B cell (primary cell): Measurements from ENCODE around the gene CIITA. TPM values are rescaled to one million over a fixed set of nuclear protein-coding genes. Genes with fewer than 3 reads are reported as not detected.

ENCODE experiments used
- ATAC-seq: fragments of 200-7000 bp; cut with Tn5 transposase; one replicate; pipeline ENCODE4 v1.10.0; 2021; ENCODE audit warnings: low read depth, mild to moderate bottlenecking, moderate number of reproducible peaks, moderate library complexity
- CTCF ChIA-PET: fragments of 350-600 bp; sonication (Branson Sonifier 250); formaldehyde crosslinking; loops from one replicate; lab custom pipeline; 2021; ENCODE audit warnings: antibody characterized with exemption, inconsistent platforms; lab: Charles Lee
- POLR2A ChIA-PET: fragments of 350-600 bp; sonication (Branson Sonifier 250); formaldehyde crosslinking; loops from one replicate; lab custom pipeline; 2021; ENCODE audit warnings: antibody characterized with exemption; lab: Charles Lee
- DNase-seq: peaks from one replicate; pipeline ENCODE4 v3.0.0; 2013
- H2AFZ ChIP-seq: 2 replicates; pipeline ENCODE4 v1.6.1; 2012; ENCODE audit warnings: mild to moderate bottlenecking, low read depth, low read length; ENCODE audit not compliant: insufficient read depth, poor library complexity, severe bottlenecking
- H3K27ac ChIP-seq, 2 donors: 1 replicate in 1 of 2; 2 replicates in 1 of 2; pipeline ENCODE4 v1.5.1; 2012 to 2013; ENCODE audit warnings: low read length in 2 of 2, mild to moderate bottlenecking in 2 of 2, moderate library complexity in 1 of 2
- H3K27me3 ChIP-seq, 4 experiments: fragments of 200-600 bp in 1 of 4; sonication (generic) in 1 of 4; replicated peaks in 1 of 4; 1 replicate in 2 of 4; 2 replicates in 2 of 4; pipeline versions ENCODE4 v1.6.1 to v1.7.0; 2013 to 2016; ENCODE audit warnings: low read length in 3 of 4, mild to moderate bottlenecking in 2 of 4, mixed read lengths in 1 of 4, moderate library complexity in 1 of 4; ENCODE audit not compliant: insufficient read depth in 4 of 4, control insufficient read depth in 3 of 4; ENCODE audit errors: control extremely low read depth in 1 of 4
- H3K36me3 ChIP-seq, 2 experiments: replicated peaks in 1 of 2; 1 replicate in 1 of 2; 2 replicates in 1 of 2; pipeline versions ENCODE4 v1.6.1 to v1.7.1; 2013; ENCODE audit warnings: low read length in 1 of 2; ENCODE audit not compliant: insufficient read depth in 2 of 2, control insufficient read depth in 1 of 2; ENCODE audit errors: control extremely low read depth in 1 of 2, extremely low read depth in 1 of 2
- H3K4me1 ChIP-seq, 2 donors: fragments of 200-600 bp in 1 of 2; sonication (generic) in 1 of 2; 1 replicate in 1 of 2; 2 replicates in 1 of 2; pipeline versions ENCODE4 v1.5.1 to v1.6.1; 2013 to 2017; ENCODE audit warnings: low read length in 2 of 2; ENCODE audit not compliant: control insufficient read depth in 2 of 2, insufficient read depth in 2 of 2
- H3K4me2 ChIP-seq: replicated peaks from 2 replicates; pipeline ENCODE3; 2012; ENCODE audit warnings: mild to moderate bottlenecking, low read depth, low read length; ENCODE audit not compliant: poor library complexity, severe bottlenecking
- H3K4me3 ChIP-seq, 5 experiments: fragments of 200-600 bp in 1 of 5; sonication (generic) in 1 of 5; 1 replicate in 3 of 5; 2 replicates in 2 of 5; pipeline versions ENCODE4 v1.5.1 to v1.7.0; 2011 to 2016; ENCODE audit warnings: low read length in 4 of 5, mild to moderate bottlenecking in 4 of 5, low read depth in 2 of 5, control low read depth in 1 of 5, moderate library complexity in 1 of 5; ENCODE audit not compliant: insufficient read depth in 1 of 5; ENCODE audit errors: control extremely low read depth in 1 of 5, extremely low read depth in 1 of 5
- H3K79me2 ChIP-seq: fragments of 200-600 bp; sonication (generic); one replicate; pipeline ENCODE4 v1.6.0; 2016; ENCODE audit warnings: low read length; ENCODE audit not compliant: control insufficient read depth, insufficient read depth
- H3K9ac ChIP-seq: fragments of 200-600 bp; sonication (generic); 2 replicates; pipeline ENCODE4 v1.6.1; 2017; ENCODE audit warnings: mild to moderate bottlenecking, low read length, moderate library complexity
- H3K9me3 ChIP-seq, 3 donors: one replicate each; pipeline versions ENCODE4 v1.6.1 to v1.7.1; 2013; ENCODE audit warnings: low read length in 2 of 3; ENCODE audit not compliant: control insufficient read depth in 2 of 3, insufficient read depth in 1 of 3; ENCODE audit errors: control extremely low read depth in 1 of 3
- H4K20me1 ChIP-seq: 2 replicates; pipeline ENCODE4 v1.6.0; 2012; ENCODE audit warnings: mild to moderate bottlenecking, low read length; ENCODE audit not compliant: insufficient read depth, control insufficient read depth, poor library complexity, severe bottlenecking
- H3K27ac Mint-ChIP-seq: one replicate; pipeline ENCODE4 v1.8.0; 2021; ENCODE audit warnings: mixed read lengths
- H3K27me3 Mint-ChIP-seq: one replicate; pipeline ENCODE4 v1.8.0; 2021; ENCODE audit warnings: mixed read lengths
- H3K4me1 Mint-ChIP-seq: one replicate; pipeline ENCODE4 v1.8.0; 2021; ENCODE audit warnings: mixed read lengths
- H3K4me3 Mint-ChIP-seq: one replicate; pipeline ENCODE4 v1.8.0; 2021; ENCODE audit warnings: mixed read lengths
- H3K9me3 Mint-ChIP-seq: one replicate; pipeline ENCODE4 v1.8.0; 2022; ENCODE audit warnings: mixed read lengths; ENCODE audit not compliant: insufficient read depth
- CTCF ChIP-seq: fragments of 200-600 bp; IDR thresholded peaks from one replicate; pipeline ENCODE4 v1.8.0; 2022; ENCODE audit warnings: antibody characterized with exemption, mild to moderate bottlenecking
- EZH2 ChIP-seq: IDR thresholded peaks from 2 replicates; pipeline ENCODE4 v1.6.1; 2012; ENCODE audit warnings: borderline replicate concordance, low read depth, mild to moderate bottlenecking, moderate library complexity, low read length; ENCODE audit not compliant: insufficient read depth, poor library complexity, severe bottlenecking
- WGBS: methylation state at CpG from one replicate; pipeline ENCODE4 v1.1.5; 2013; ENCODE audit warnings: missing lambda C conversion rate; ENCODE audit not compliant: insufficient coverage; 5-methylcytosine and 5-hydroxymethylcytosine counted together
- intact Hi-C: fragments of 100-400 bp; cut with micrococcal nuclease; formaldehyde crosslinking; loops from one replicate; pipeline ENCODE4 v1.10.0; 2022
- polyA plus RNA-seq: library from polyadenylated mRNA; depleted of rRNA; stranded (reverse); fragments of >200 nt; gene quantifications from 2 replicates; pipeline ENCODE4 v1.2.3, GENCODE V29; 2012
- total RNA-seq, 2 donors: library from RNA; stranded (reverse); fragments of 120-200 nt in 1 of 2; gene quantifications; 1 replicate in 1 of 2; 2 replicates in 1 of 2; pipeline versions ENCODE4 v1.2.3 to v1.2.4, GENCODE V29; 2013 to 2022

CIITA gene
- total and polyA plus RNA-seq, 2 donors (not counting 1 experiment from before 2014, with no cell fraction given), result 632 to 719 TPM

GRCh38 chr16:10879681-10880589 lies 2.9 kb downstream of the CIITA start:
- H3K27me3 Mint-ChIP-seq, result no peaks in the 10 kb centered on the region
- H3K27ac ChIP-seq, result peak overlapping the region; percentile 72 to 86
- H3K27ac Mint-ChIP-seq, result peak overlapping the region; percentile 92
- H3K4me3 ChIP-seq, result peak overlapping the region; percentile 47 to 97 (median 91)
- TF ChIP-seq CTCF (no peak), EZH2 (no peak)
- peaks cover 97% of the 10 kb centered on the region for H3K79me2 ChIP-seq
- peaks cover 62 to 75% of the 10 kb centered on the region in 2 donors for H3K4me1 ChIP-seq
- peaks cover 79% of the 10 kb centered on the region for H4K20me1 ChIP-seq
- peaks cover 2 to 69% of the 10 kb centered on the region in 2 experiments for H3K36me3 ChIP-seq
- intact Hi-C loops, result loop anchor here (5.0 to 10.0 kb wide), 2 partner anchors 805 to 1988 kb away; no protein-coding TSS in a partner anchor
- no peak overlapping the region for H2AFZ ChIP-seq
- WGBS, result 4% methylated on average over 9 of the region's 21 CpGs
- peak overlapping the region; percentile 100 for H3K4me3 Mint-ChIP-seq
- H3K4me2 ChIP-seq, result peak overlapping the region; percentile 92
- H3K27me3 ChIP-seq, result no peaks in the 10 kb centered on the region
- ChIA-PET CTCF (interaction anchor here (0.9 to 5.8 kb wide), 9 partner anchors 8 to 69 kb away, joined by 3 to 120 read pairs (median 13); no protein-coding TSS in a partner anchor), POLR2A (interaction anchor here (0.6 to 6.3 kb wide), 15 partner anchors 10 to 365 kb away, joined by 3 to 122 read pairs (median 10); partner anchors contain the start of gene NUBP1)
- no peaks in the 10 kb centered on the region for H3K9me3 ChIP-seq
- peaks cover 64% of the 10 kb centered on the region for H3K4me1 Mint-ChIP-seq
- H3K9me3 Mint-ChIP-seq, result no peaks in the 10 kb centered on the region
- DNase-seq (peak; percentile 42), ATAC-seq (no peak)
- peak overlapping the region; percentile 86 for H3K9ac ChIP-seq
